Fibroblast of mammary gland (primary cell): ENCODE results near the gene DUXB.

Experiments
- DNase-seq: peaks from one replicate; pipeline ENCODE4 v3.0.0-alpha.2; 2010; ENCODE audit warnings: low read depth
- H3K4me3 ChIP-seq: 2 replicates; pipeline ENCODE4 v1.5.1; 2011; ENCODE audit warnings: low read depth, mild to moderate bottlenecking, low read length, moderate library complexity; ENCODE audit not compliant: control insufficient read depth
- CTCF ChIP-seq: conservative IDR thresholded peaks from 2 replicates; pipeline ENCODE4 v1.5.1; 2011; ENCODE audit warnings: low read depth, low read length, inconsistent platforms; ENCODE audit not compliant: control insufficient read depth, insufficient read depth

Gene DUXB

GRCh38 chr16:75701361-75701760 is at the start of gene DUXB:
Gene DUXB, minus strand, starts transcription at chr16:75701461. Its CDS starts 43 bp downstream, at chr16:75701418.
- no peak within 1 kb of the TSS for H3K4me3 ChIP-seq
- no peak for TF ChIP-seq CTCF
- DNase-seq: no peak

- H3K4me3 ChIP-seq: no peak overlapping the region
- TF ChIP-seq CTCF: no peak
Measured at GRCh38 chr16:75750528-75750927, 49.3 kb upstream of the DUXB start.

GRCh38 chr16:75746359-75746758 is 45.1 kb upstream of the DUXB start:
- DNase-seq: no peak
- TF ChIP-seq CTCF: no peak

More at GRCh38 chr16:75750528-75750927, 49.3 kb upstream of the DUXB start:
- DNase-seq: no peak

GRCh38 chr16:75745823-75746222 is 44.6 kb upstream of the DUXB start:
- no peak for TF ChIP-seq CTCF
- DNase-seq: no peak
- H3K4me3 ChIP-seq: no peak overlapping the region

More at GRCh38 chr16:75746359-75746758, 45.1 kb upstream of the DUXB start:
- no peak overlapping the region for H3K4me3 ChIP-seq

GRCh38 chr16:75745242-75745641 is 44.0 kb upstream of the DUXB start:
- TF ChIP-seq CTCF: no peak
- no peak for DNase-seq
- no peak overlapping the region for H3K4me3 ChIP-seq

GRCh38 chr16:75742424-75743047 is 41.3 kb upstream of the DUXB start:
- DNase-seq: peak; percentile 23
- H3K4me3 ChIP-seq: no peak overlapping the region
- TF ChIP-seq CTCF: no peak
